ENCODE data around the gene VAMP8.
"Not testable (repeated sequence)": the region's sequence is repeated elsewhere in the genome, so short reads cannot be mapped to it uniquely, and the experiment has no call there.

- TF ChIP-seq CTCF (IDR thresholded peaks at IDR 0.05); ZFX (IDR thresholded peaks at IDR 0.05; ENCODE audit: borderline replicate concordance): not testable (repeated sequence)
These were observed 26.7 kb downstream of the VAMP8 start for GRCh38 chr2:85604133-85604444.

Data from 22Rv1 (cell line).